Heart left ventricle (tissue), 13 donors: ENCODE results near the gene EHD1.

Experiments
- POLR2A ChIP-seq, 2 donors: fragments of 450-650 bp; IDR thresholded peaks; one replicate each; pipeline ENCODE4 v1.6.1; 2017; ENCODE audit warnings: antibody characterized with exemption in 2 of 2, mild to moderate bottlenecking in 2 of 2, moderate library complexity in 2 of 2
- TF ChIP-seq, protein P1 (sequence below), 12 donors: fragments of 200-600 bp; sonication (generic) in 4 of 12; IDR thresholded peaks; one replicate each; pipeline versions ENCODE4 v1.5.0 to v1.8.0; 2018 to 2022; ENCODE audit warnings: antibody characterized with exemption in 12 of 12, mild to moderate bottlenecking in 5 of 12
- donor health status: ischemic (EF 13 %, LVEDD 7.1; RV severe dilation, severe dysfunction).
- donor health status: DM: no; HTN: yes; CAD: no.
- donor health status: DM: no; HTN: no; CAD: no.
- donor health status: ischemic (EF 25% LVEDD 6.9; RV normal size, moderate dysfunction).
- donor health status: ischemic (EF 25% LVEDD 5.7; RV mildly dilated, moderate dysfunction).
- donor health status: ischemic (EF 35%, LVEDD 5.7; RV mildly dilated, moderate dysfunction).
- donor health status: nonischemic (EF 11% LVEDD 7.7; RV severe dilation, severe dysfunction).
- donor health status: DM: yes; HTN: yes; CAD: no.
- donor health status: PGD.
- donor health status: ischemic (EF 29% LVEDD 5.4; RV normal size, mild dysfunction).
- donor health status: nonischemic (EF 23%, LVEDD 6.1; RV moderate dilation, normal function).

GRCh38 chr11:64911689-64912088 lies 33.3 kb upstream of the EHD1 start:
- TF ChIP-seq, protein P1, sequence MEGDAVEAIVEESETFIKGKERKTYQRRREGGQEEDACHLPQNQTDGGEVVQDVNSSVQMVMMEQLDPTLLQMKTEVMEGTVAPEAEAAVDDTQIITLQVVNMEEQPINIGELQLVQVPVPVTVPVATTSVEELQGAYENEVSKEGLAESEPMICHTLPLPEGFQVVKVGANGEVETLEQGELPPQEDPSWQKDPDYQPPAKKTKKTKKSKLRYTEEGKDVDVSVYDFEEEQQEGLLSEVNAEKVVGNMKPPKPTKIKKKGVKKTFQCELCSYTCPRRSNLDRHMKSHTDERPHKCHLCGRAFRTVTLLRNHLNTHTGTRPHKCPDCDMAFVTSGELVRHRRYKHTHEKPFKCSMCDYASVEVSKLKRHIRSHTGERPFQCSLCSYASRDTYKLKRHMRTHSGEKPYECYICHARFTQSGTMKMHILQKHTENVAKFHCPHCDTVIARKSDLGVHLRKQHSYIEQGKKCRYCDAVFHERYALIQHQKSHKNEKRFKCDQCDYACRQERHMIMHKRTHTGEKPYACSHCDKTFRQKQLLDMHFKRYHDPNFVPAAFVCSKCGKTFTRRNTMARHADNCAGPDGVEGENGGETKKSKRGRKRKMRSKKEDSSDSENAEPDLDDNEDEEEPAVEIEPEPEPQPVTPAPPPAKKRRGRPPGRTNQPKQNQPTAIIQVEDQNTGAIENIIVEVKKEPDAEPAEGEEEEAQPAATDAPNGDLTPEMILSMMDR (IDR thresholded peaks at IDR 0.05): no peak
- TF ChIP-seq POLR2A (IDR thresholded peaks at IDR 0.05): no peak
